D721Med (cell line): Measurements from ENCODE around the gene LMAN1L.
A peak's percentile ranks its signal among the peaks of the same experiment; 100 is the strongest.

Source experiments
- DNase-seq: peaks from one replicate; pipeline ENCODE4 v3.0.0; 2011; ENCODE audit warnings: low spot score; ENCODE audit not compliant: insufficient read length
- FAIRE-seq: peaks from 2 replicates; lab custom pipeline; 2011; peaks lifted over from hg19 to GRCh38; lab: Jason Lieb, UNC
- TF ChIP-seq, protein P1 (sequence below): IDR thresholded peaks from 2 replicates; pipeline ENCODE4 v1.5.1; 2012; ENCODE audit warnings: mild to moderate bottlenecking, control low read depth; ENCODE audit not compliant: insufficient read depth; ENCODE audit errors: missing control alignments

The LMAN1L gene

DNA sequence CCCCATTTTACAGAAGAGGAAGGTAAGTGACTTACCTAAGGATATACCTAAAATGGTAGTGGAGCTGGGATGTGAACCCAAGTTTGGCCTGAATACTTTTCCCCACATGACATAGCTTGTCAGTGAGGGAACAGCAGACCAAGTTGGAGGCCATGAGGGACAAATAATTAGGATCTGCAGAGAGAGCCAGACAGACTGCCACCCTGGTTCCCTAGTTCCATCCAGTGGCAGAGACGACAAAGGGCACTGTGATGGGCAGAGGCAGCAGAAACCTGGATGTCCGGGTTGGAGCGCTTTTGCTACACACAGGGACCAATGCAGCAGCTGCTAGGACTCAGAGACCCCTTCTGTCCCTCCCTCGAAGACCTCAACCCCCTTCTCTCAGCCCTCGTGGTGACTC lies 15.0 kb downstream of the LMAN1L start:
- TF ChIP-seq, protein P1, sequence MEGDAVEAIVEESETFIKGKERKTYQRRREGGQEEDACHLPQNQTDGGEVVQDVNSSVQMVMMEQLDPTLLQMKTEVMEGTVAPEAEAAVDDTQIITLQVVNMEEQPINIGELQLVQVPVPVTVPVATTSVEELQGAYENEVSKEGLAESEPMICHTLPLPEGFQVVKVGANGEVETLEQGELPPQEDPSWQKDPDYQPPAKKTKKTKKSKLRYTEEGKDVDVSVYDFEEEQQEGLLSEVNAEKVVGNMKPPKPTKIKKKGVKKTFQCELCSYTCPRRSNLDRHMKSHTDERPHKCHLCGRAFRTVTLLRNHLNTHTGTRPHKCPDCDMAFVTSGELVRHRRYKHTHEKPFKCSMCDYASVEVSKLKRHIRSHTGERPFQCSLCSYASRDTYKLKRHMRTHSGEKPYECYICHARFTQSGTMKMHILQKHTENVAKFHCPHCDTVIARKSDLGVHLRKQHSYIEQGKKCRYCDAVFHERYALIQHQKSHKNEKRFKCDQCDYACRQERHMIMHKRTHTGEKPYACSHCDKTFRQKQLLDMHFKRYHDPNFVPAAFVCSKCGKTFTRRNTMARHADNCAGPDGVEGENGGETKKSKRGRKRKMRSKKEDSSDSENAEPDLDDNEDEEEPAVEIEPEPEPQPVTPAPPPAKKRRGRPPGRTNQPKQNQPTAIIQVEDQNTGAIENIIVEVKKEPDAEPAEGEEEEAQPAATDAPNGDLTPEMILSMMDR = no peak
- FAIRE-seq = no peak
- DNase-seq = no peak

DNA sequence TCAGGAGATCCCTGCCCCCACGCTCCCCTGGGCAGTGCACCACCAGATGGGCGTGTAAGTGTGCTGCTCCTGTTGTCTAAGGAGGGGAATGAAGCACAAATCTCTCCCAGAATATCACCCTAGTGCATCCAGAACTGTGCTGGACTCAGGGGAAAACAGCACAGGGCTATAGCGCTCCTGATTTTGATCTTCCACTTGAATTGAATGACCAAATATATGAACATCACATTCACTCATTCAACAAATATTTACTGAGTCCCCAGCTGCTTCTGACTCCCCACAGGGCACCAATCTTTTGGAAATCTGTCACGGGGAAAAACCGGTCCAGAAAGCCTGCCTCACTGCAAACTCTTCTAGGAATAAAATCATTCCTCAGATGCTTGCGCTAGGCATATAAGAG lies 16.2 kb downstream of the LMAN1L start:
- TF ChIP-seq, protein P1 = no peak
- FAIRE-seq (no peak), DNase-seq (peak; percentile 21)

DNA sequence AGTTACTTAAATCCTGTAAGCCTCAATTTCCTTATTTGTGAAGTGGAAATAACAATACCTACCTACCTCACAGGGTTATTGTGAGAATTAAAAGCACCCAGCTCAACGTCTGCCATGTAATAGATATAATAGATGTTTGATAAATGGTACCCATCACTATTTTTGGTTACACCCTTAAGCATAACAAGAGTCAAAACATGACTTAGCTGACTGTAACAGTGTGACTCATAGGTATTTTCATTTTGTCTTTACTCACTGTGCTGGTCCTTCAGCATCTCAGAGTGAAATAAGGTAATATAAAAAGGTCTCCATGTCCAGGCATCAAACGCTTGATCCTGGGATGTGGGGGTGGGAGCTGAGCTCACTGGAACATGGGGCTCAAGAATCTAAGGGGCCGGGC lies 16.9 kb downstream of the LMAN1L start:
- no peak for DNase-seq
- no peak for FAIRE-seq

DNA sequence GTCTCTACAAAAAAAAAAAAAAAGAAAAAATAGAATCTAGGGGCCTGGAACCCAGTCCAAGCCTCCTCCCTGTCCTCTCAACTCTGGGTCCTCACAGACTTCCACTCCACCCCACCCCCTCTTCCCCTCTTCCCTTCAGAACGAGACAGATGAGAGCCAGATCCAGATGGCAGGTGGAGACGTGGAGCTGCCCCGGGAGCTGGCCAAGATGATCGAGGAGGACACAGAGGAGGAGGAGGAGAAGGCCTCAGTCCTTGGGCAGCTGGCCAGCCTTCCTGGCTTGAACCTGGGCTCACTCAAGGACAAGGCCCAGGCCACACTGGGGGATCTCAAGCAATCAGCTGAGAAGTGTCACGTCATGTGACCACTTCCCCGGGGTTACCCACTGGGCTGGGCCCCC lies 17.4 kb downstream of the LMAN1L start:
- no peak for DNase-seq
- FAIRE-seq = no peak
- TF ChIP-seq, protein P1 = no peak

More for the DNA sequence above, 16.9 kb downstream of the LMAN1L start:
- TF ChIP-seq, protein P1 = no peak

DNA sequence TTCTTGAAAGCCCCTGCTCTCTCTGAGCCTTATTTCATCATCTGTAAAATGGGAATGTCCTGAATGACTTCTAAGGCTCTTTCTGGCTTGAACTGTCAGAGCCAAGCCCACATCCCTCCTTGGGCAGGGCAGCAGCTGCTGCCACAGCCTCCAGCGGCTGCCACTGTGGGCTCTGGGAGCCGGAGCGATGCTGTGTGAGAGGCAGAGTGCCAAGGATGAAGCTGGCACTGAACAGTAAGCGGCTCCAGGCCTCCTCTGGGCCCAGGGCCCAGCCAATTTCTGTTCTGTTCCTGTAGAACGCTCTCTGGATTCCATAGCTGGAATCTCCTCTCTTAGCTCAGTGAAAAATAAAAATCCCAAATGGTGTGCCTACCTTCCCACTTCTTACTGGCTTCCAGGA lies 18.2 kb downstream of the LMAN1L start:
- DNase-seq = no peak
- TF ChIP-seq, protein P1 = no peak
- FAIRE-seq = no peak

DNA sequence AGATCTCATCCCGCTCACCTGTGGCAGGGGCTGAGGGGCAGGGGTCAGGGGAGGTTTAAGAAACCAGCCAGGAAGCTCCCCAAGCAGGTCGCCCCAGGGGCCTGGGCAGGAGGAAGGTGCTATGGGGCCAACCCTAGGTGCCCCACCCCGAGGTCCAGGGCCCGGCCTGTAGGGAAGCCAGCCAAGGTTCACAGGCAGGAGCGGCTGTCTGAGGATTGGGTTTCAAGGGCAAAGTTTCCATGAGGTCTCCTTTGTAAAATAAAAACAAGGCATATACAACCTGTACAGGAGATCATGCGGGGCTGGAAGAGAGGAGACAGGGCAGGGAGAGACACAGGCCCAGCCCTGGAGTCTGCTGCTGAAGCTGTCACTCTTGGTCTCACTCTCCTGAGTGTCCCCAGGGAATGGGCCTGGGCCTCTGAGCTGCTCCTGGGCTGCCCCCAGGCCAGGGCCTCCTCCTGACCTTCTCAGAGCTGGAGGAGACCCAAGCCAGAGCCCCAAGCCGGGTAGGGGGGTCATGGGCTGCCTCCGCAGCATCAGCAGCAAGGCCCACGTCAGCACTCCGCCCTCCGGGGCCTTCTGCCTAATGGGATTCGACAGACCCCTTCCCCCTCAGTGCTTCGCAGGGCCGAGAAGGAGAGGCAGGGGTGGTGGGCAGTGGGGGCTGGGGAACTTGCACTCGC lies 19.3 kb downstream of the LMAN1L start:
- no peak for DNase-seq
- TF ChIP-seq, protein P1 = no peak
- no peak for FAIRE-seq

DNA sequence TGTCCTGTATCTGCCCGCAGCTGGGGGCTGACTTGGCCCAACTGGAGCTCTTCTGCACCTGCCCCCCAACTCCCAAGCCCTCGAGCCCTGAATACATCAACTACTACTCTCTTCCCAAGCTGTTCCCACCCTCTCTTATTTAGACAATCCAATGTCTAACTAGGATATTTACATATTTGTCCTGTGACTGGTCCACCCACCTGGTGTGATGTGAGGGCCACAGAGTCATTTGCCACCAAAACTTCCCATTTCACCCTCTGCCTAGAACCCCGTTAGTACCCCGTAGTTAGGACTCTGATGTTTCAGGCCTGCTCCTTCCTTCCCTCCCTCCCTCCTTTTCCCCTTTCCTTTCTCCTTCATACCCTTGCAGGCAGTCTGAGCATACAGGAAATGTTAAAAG lies 20.2 kb downstream of the LMAN1L start:
- TF ChIP-seq, protein P1 = no peak
- no peak for FAIRE-seq
- DNase-seq = no peak
